Progenitor cell of endocrine pancreas (in vitro differentiated cells): Measurements from ENCODE around the gene C3orf20. TPM values are rescaled to one million over a fixed set of nuclear protein-coding genes. Genes with fewer than 3 reads are reported as not detected.

Experiments used
- DNase-seq: peaks from one replicate; pipeline ENCODE4 v3.0.0; 2021; ENCODE audit warnings: low spot score; ENCODE audit not compliant: unreplicated experiment
- H3K27ac Mint-ChIP-seq: 2 replicates; pipeline ENCODE4 v1.8.0; 2021; ENCODE audit warnings: mild to moderate bottlenecking, moderate library complexity, mixed read lengths
- H3K27me3 Mint-ChIP-seq: 2 replicates; pipeline ENCODE4 v1.8.0; 2021; ENCODE audit warnings: mixed read lengths
- H3K36me3 Mint-ChIP-seq: 2 replicates; pipeline ENCODE4 v1.8.0; 2022; ENCODE audit warnings: mixed read lengths; ENCODE audit not compliant: insufficient read depth
- H3K4me1 Mint-ChIP-seq: 2 replicates; pipeline ENCODE4 v1.8.0; 2021; ENCODE audit warnings: low read depth, mixed read lengths
- H3K4me3 Mint-ChIP-seq: 2 replicates; pipeline ENCODE4 v1.8.0; 2021; ENCODE audit warnings: low read depth, mild to moderate bottlenecking, moderate library complexity, mixed read lengths
- H3K9me3 Mint-ChIP-seq: 2 replicates; pipeline ENCODE4 v1.8.0; 2021; ENCODE audit warnings: low read depth, mixed read lengths
- total RNA-seq: library from RNA; stranded (reverse); gene quantifications from 2 replicates; pipeline ENCODE4 v1.2.1, GENCODE V29; 2021
- TF ChIP-seq, protein P1 (sequence below): fragments of 200-600 bp; sonication (generic); IDR thresholded peaks from one replicate; pipeline ENCODE4 v1.5.0; 2021; ENCODE audit warnings: antibody characterized with exemption, mild to moderate bottlenecking; ENCODE audit not compliant: unreplicated experiment

Gene C3orf20
- total RNA-seq, 1 donor from 2014 or later, result 0.19 TPM

DNA sequence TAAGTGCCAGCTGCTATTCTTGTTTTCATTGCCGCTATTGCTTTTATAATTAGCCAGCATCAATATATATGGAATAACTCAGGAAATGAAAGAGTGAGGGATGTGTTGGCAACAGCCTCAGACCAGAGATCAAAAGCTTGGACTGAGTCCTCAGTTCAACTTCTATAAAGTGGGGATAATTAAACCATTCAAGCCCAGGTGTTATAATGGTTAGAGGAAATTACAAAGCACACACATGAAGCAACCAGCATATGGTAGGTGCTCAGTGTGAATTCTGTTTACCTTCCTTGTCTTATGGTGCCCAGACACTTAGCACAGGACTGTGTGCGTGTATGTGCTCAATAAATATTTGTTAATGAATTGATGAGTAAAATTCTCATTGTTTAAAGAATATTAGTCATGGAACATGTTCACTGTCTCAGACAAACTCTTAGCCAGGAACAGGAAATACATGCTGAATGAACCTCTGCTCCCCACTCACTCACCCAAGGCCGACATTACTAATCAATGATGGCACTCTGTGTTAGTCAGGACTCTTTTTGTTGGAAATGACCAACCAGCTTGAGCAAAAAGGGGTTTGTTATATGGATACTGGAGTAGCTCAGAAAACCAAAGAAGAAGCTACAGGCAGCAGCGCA lies 40.1 kb upstream of the C3orf20 start:
- no peak for DNase-seq
- no peak overlapping the region for H3K27ac Mint-ChIP-seq
- H3K9me3 Mint-ChIP-seq, result peaks cover 4% of the 10 kb centered on the region
- H3K4me1 Mint-ChIP-seq, result peaks cover 14% of the 10 kb centered on the region
- TF ChIP-seq, protein P1, sequence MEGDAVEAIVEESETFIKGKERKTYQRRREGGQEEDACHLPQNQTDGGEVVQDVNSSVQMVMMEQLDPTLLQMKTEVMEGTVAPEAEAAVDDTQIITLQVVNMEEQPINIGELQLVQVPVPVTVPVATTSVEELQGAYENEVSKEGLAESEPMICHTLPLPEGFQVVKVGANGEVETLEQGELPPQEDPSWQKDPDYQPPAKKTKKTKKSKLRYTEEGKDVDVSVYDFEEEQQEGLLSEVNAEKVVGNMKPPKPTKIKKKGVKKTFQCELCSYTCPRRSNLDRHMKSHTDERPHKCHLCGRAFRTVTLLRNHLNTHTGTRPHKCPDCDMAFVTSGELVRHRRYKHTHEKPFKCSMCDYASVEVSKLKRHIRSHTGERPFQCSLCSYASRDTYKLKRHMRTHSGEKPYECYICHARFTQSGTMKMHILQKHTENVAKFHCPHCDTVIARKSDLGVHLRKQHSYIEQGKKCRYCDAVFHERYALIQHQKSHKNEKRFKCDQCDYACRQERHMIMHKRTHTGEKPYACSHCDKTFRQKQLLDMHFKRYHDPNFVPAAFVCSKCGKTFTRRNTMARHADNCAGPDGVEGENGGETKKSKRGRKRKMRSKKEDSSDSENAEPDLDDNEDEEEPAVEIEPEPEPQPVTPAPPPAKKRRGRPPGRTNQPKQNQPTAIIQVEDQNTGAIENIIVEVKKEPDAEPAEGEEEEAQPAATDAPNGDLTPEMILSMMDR, result no peak
- no peaks in the 10 kb centered on the region for H3K36me3 Mint-ChIP-seq
- H3K27me3 Mint-ChIP-seq, result peaks cover 19% of the 10 kb centered on the region
- H3K4me3 Mint-ChIP-seq, result no peak overlapping the region

DNA sequence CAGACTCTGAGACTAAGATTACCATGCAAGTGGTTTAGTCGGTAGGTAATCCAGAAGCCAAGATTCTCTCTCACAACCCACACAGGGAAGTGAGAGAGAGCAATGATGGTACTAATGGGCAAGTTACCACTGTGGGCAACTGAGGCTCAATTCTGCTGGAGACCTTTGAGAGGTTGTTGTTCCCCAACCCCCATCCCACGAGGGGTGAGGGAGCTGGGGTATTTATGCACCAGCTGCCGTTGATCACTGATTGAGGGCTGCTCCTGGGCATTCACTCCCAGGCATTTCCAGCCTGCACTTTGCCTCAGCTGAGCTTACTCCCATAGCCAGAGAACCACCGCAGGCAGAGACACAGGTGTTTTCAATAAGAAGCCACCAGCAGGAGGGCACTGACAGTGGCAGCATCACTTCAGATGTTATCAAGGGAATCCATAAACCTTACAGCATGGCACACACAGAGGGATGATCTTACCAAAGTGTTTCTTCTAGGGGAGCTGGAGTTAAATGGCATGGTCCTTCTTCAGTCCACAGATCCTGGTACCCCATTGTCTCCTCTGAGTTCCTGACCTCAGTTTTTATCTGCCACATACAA lies 38.3 kb upstream of the C3orf20 start:
- no peak overlapping the region for H3K4me3 Mint-ChIP-seq
- H3K9me3 Mint-ChIP-seq, result peaks cover 4% of the 10 kb centered on the region
- H3K27ac Mint-ChIP-seq, result no peak overlapping the region
- DNase-seq, result no peak
- H3K27me3 Mint-ChIP-seq, result peaks cover 23% of the 10 kb centered on the region
- no peaks in the 10 kb centered on the region for H3K36me3 Mint-ChIP-seq
- TF ChIP-seq, protein P1, result no peak
- peaks cover 13% of the 10 kb centered on the region for H3K4me1 Mint-ChIP-seq

DNA sequence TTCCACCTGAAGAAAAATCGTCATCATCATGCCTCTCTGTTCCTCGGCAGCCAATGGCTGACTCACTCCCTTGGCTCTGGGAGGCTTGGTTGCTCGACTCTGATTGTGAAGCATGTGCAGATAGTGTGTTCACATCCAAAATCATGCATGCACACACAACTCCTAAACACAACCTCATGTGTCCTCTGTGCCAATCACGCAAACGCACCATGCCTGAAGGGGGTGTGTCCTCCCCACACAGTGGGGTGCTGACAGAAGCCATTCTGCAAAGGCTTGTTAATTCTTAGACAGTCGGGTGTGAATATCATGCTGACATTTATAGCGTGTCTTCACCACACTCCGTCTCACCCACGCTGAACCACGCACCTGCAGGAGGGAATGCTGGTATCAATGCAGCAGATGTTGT lies 34.8 kb upstream of the C3orf20 start:
- peaks cover 4% of the 10 kb centered on the region for H3K4me1 Mint-ChIP-seq
- DNase-seq, result no peak
- H3K36me3 Mint-ChIP-seq, result no peaks in the 10 kb centered on the region
- TF ChIP-seq, protein P1, result no peak
- H3K27me3 Mint-ChIP-seq, result peaks cover 39% of the 10 kb centered on the region
- no peak overlapping the region for H3K4me3 Mint-ChIP-seq
- H3K27ac Mint-ChIP-seq, result no peak overlapping the region
- peaks cover 4% of the 10 kb centered on the region for H3K9me3 Mint-ChIP-seq

DNA sequence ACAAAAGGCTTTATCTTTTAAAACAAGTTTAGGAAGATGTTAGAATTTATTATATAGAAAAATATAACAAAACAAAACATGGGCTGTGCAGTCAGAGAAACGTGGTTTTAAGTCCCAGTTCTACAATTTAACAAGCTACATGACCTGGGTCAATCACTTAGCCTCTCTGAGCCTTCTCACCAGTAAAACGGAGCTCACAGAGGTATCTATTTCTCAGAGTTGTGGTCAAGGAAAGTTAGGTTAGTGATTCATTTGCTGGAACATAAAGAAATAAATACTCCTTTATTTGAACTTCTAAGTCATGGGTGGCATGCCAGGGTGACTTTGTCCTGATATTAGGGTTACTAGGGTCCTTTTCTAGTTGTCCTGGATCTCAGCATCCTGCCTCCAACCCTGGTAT lies 34.2 kb upstream of the C3orf20 start:
- H3K27me3 Mint-ChIP-seq, result peaks cover 39% of the 10 kb centered on the region
- TF ChIP-seq, protein P1, result no peak
- DNase-seq, result no peak
- no peaks in the 10 kb centered on the region for H3K36me3 Mint-ChIP-seq
- no peak overlapping the region for H3K4me3 Mint-ChIP-seq
- peaks cover 4% of the 10 kb centered on the region for H3K9me3 Mint-ChIP-seq
- no peak overlapping the region for H3K27ac Mint-ChIP-seq
- H3K4me1 Mint-ChIP-seq, result peaks cover 2% of the 10 kb centered on the region

DNA sequence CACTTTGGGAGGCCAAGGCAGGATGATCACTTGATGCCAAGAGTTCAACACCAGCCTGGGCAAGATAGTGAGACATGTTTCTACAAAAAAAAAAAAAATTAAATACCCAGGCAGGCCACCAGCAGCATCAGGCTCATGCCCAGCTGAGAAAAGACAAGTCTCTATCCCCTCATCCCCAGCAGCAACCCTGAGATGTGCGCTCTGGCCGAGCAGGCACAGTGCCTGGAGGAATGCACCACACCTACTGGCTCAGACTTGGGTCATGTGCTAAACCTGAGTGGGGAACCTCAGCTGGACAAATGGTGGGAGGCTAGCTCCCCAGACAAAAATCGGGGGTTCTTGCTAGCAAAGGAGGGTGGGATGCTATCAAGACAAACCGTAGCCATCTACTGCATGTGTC lies 33.6 kb upstream of the C3orf20 start:
- Mint-ChIP-seq H3K27me3 (peaks cover 36% of the 10 kb centered on the region), H3K9me3 (peaks cover 4% of the 10 kb centered on the region), H3K4me1 (peaks cover 2% of the 10 kb centered on the region), H3K4me3 (no peak overlapping the region), H3K27ac (no peak overlapping the region), H3K36me3 (no peaks in the 10 kb centered on the region)
- no peak for DNase-seq
- TF ChIP-seq, protein P1, result no peak
